Fibroblast of lung (primary cell): ENCODE measurements around the gene EXOC6B.

Experiments used
- CTCF ChIP-seq, 2 donors: IDR thresholded peaks in 1 of 2; conservative IDR thresholded peaks in 1 of 2; 1 replicate in 1 of 2; 2 replicates in 1 of 2; pipeline ENCODE4 v1.5.1; 2011 to 2012; ENCODE audit warnings: low read length in 2 of 2, control low read depth in 1 of 2, inconsistent platforms in 1 of 2, low read depth in 1 of 2, mild to moderate bottlenecking in 1 of 2
- EZH2 ChIP-seq: IDR thresholded peaks from 2 replicates; pipeline ENCODE4 v1.5.1; 2012; ENCODE audit warnings: low read length, control low read depth, mild to moderate bottlenecking; ENCODE audit errors: missing control alignments

GRCh38 chr2:72182547-72182946 lies 643.3 kb downstream of the EXOC6B start:
- TF ChIP-seq CTCF (conservative IDR thresholded peaks at IDR 0.05 in 1 of 2, IDR thresholded peaks at IDR 0.05 in 1 of 2; ENCODE audit: low read depth in 1 of 2, low read length in 2 of 2) (no peak), EZH2 (no peak)
